ENCODE measurements around the gene SETD4. TPM values are rescaled to one million over a fixed set of nuclear protein-coding genes. Genes with fewer than 3 reads are reported as not detected.

The SETD4 gene
- total RNA-seq, 2 experiments from 2014 or later, result 15.5 to 17.4 TPM

- Mint-ChIP-seq H3K27me3 (peaks cover 16% of the 10 kb centered on the region), H3K9me3 (no peaks in the 10 kb centered on the region), H3K27ac (no peak overlapping the region), H3K36me3 (ENCODE audit: low read depth) (no peaks in the 10 kb centered on the region), H3K4me3 (no peak overlapping the region), H3K4me1 (no peaks in the 10 kb centered on the region)
- POLR2A ChIA-PET, result no interaction called here
- DNase-seq, result no peak
- CTCF ChIA-PET, result no interaction called here
Measured at GRCh38 chr21:35987475-35987874, 72.9 kb downstream of the SETD4 start.

- no peaks in the 10 kb centered on the region for H3K4me1 Mint-ChIP-seq
Measured at GRCh38 chr21:35984654-35985361, 75.5 kb downstream of the SETD4 start.

More at GRCh38 chr21:35984654-35985361, 75.5 kb downstream of the SETD4 start:
- POLR2A ChIA-PET, result no interaction called here
- CTCF ChIA-PET, result no interaction called here
- no peak for DNase-seq
- no peaks in the 10 kb centered on the region for H3K36me3 Mint-ChIP-seq (ENCODE audit: low read depth)
- no peak overlapping the region for H3K4me3 Mint-ChIP-seq
- no peaks in the 10 kb centered on the region for H3K9me3 Mint-ChIP-seq
- H3K27ac Mint-ChIP-seq, result no peak overlapping the region
- H3K27me3 Mint-ChIP-seq, result peaks cover 21% of the 10 kb centered on the region

Other genes with a start within 250 kb of the SETD4 start
- 10 to 100 TPM; 42.0 to 44.1 TPM for gene CBR1, start 9.5 kb upstream of the SETD4 start, total RNA-seq
- gene CBR3, start 74.6 kb upstream of the SETD4 start, total RNA-seq, result 10 to 100 TPM; 27.3 to 29.0 TPM
- 10 to 100 TPM; 23.1 to 24.9 TPM for gene DOP1B, start 96.3 kb upstream of the SETD4 start, total RNA-seq

Data from activated CD4-positive, alpha-beta memory T cell treated with anti-CD3 and anti-CD28 coated beads, Interleukin-2, amount 10 ng/mL, durations not matched to agents 7 days and 5 days (primary cell).